Trophoblast cell (in vitro differentiated cells and primary cell): ENCODE data around the gene RHEX.
A peak's percentile ranks its signal among the peaks of the same experiment; 100 is the strongest.

Experiments used
- DNase-seq, 2 donors: peaks; one replicate each; pipeline ENCODE4 v3.0.0-alpha.2; 2016
- H2AFZ ChIP-seq: 2 replicates; pipeline ENCODE4 v1.6.1; 2013; ENCODE audit warnings: low read length, moderate library complexity, mild to moderate bottlenecking; ENCODE audit not compliant: insufficient read depth, poor library complexity
- H2AK5ac ChIP-seq: 2 replicates; pipeline ENCODE4 v1.6.1; 2013; ENCODE audit warnings: mild to moderate bottlenecking, low read length
- H2BK120ac ChIP-seq: 2 replicates; pipeline ENCODE4 v1.6.1; 2013; ENCODE audit warnings: low read length, mild to moderate bottlenecking, moderate library complexity; ENCODE audit not compliant: insufficient read depth, poor library complexity
- H2BK12ac ChIP-seq: 2 replicates; pipeline ENCODE4 v1.6.1; 2013; ENCODE audit warnings: mild to moderate bottlenecking, low read length, moderate library complexity
- H2BK5ac ChIP-seq: 2 replicates; pipeline ENCODE4 v1.6.1; 2013; ENCODE audit warnings: low read length, low read depth, moderate library complexity, mild to moderate bottlenecking; ENCODE audit not compliant: poor library complexity
- H3K14ac ChIP-seq: 2 replicates; pipeline ENCODE4 v1.6.1; 2013; ENCODE audit warnings: mild to moderate bottlenecking, low read length
- H3K18ac ChIP-seq: 2 replicates; pipeline ENCODE4 v1.6.1; 2013; ENCODE audit warnings: mild to moderate bottlenecking, low read length
- H3K23ac ChIP-seq: 2 replicates; pipeline ENCODE4 v1.6.1; 2013; ENCODE audit warnings: low read length
- H3K27ac ChIP-seq: 2 replicates; pipeline ENCODE4 v1.5.1; 2013; ENCODE audit warnings: low read depth, mild to moderate bottlenecking, inconsistent platforms, low read length, moderate library complexity
- H3K27me3 ChIP-seq: 2 replicates; pipeline ENCODE4 v1.6.1; 2013; ENCODE audit warnings: inconsistent platforms, mild to moderate bottlenecking, low read length, moderate library complexity; ENCODE audit not compliant: insufficient read depth
- H3K36me3 ChIP-seq, 2 experiments: 1 replicate in 1 of 2; 2 replicates in 1 of 2; pipeline ENCODE4 v1.6.1; 2013; ENCODE audit warnings: low read length in 2 of 2, mild to moderate bottlenecking in 2 of 2, moderate library complexity in 1 of 2; ENCODE audit not compliant: insufficient read depth in 2 of 2, control insufficient read depth in 1 of 2
- H3K4ac ChIP-seq: 2 replicates; pipeline ENCODE4 v1.6.1; 2013; ENCODE audit warnings: low read depth, mild to moderate bottlenecking, low read length, moderate library complexity
- H3K4me1 ChIP-seq, 2 experiments: 1 replicate in 1 of 2; 2 replicates in 1 of 2; pipeline ENCODE4 v1.6.1; 2013; ENCODE audit warnings: low read length in 2 of 2, mild to moderate bottlenecking in 2 of 2, moderate library complexity in 1 of 2; ENCODE audit not compliant: insufficient read depth in 2 of 2, control insufficient read depth in 1 of 2
- H3K4me2 ChIP-seq: 2 replicates; pipeline ENCODE4 v1.6.1; 2013; ENCODE audit warnings: inconsistent platforms, mild to moderate bottlenecking, low read length, moderate library complexity
- H3K4me3 ChIP-seq: 2 replicates; pipeline ENCODE4 v1.5.1; 2013; ENCODE audit warnings: mild to moderate bottlenecking, low read depth, low read length, inconsistent platforms
- H3K79me1 ChIP-seq: one replicate; pipeline ENCODE4 v1.6.1; 2013; ENCODE audit warnings: low read length
- H3K79me2 ChIP-seq: 2 replicates; pipeline ENCODE4 v1.6.1; 2013; ENCODE audit warnings: low read length, mild to moderate bottlenecking; ENCODE audit not compliant: control insufficient read depth, insufficient read depth, poor library complexity
- H3K9ac ChIP-seq: 2 replicates; pipeline ENCODE4 v1.6.1; 2013; ENCODE audit warnings: mild to moderate bottlenecking, low read length
- H3K9me3 ChIP-seq: 2 replicates; pipeline ENCODE4 v1.6.1; 2013; ENCODE audit warnings: low read depth, mild to moderate bottlenecking, control low read depth, inconsistent platforms, low read length; ENCODE audit not compliant: insufficient read depth
- H4K12ac ChIP-seq: 2 replicates; pipeline ENCODE4 v1.6.1; 2013; ENCODE audit warnings: low read depth, mild to moderate bottlenecking, low read length, moderate library complexity
- H4K8ac ChIP-seq: 2 replicates; pipeline ENCODE4 v1.6.1; 2013; ENCODE audit warnings: low read depth, mild to moderate bottlenecking, low read length, moderate library complexity
- H4K91ac ChIP-seq: one replicate; pipeline ENCODE4 v1.6.1; 2013; ENCODE audit warnings: low read depth, mild to moderate bottlenecking, low read length, moderate library complexity
- WGBS: extraction: QIAGEN DNeasy Blood & Tissue Kit; methylation state at CpG from one replicate; pipeline ENCODE4 v1.1.7; 2013; ENCODE audit warnings: missing lambda C conversion rate; ENCODE audit not compliant: insufficient read length, insufficient coverage; ENCODE audit errors: extremely low coverage; 5-methylcytosine and 5-hydroxymethylcytosine counted together

The RHEX gene

DNA sequence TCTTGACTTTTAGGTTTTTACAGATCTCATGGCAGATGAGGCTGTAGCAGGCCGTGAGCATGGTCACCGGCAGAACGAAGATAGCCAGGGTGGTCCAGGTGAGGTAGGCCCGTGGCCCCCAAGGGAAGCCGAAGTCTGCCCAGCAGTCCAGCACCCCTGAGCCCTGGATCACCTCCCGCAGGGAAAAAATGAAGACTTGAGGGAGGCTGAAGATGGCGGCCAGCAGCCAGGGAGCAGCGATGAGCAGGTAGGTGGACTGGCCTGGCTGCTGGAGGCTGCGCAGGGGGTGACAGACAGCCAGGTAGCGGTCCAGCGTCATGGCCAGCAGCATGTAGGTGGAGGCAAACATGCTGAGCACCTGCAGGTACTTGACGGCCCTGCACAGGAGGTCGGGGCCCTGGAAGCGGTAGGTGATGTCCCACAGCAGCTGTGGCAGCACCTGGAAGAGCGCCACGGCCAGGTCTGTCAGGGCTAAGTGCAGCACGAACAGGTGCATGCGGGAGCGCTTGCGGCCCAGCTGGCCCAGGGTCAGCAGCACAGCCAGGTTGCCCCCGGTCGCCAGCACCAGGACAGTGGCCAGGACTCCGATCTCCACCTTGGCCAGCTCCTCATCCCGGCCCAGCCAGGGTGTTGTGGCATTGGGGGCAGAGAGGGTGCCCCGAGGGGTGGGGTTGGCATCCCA, 63.4 kb downstream of the RHEX start:
- Histone ChIP-seq H3K36me3 (no peaks in the 10 kb centered on the region), H3K27me3 (peaks cover 18% of the 10 kb centered on the region), H3K79me2 (no peaks in the 10 kb centered on the region), H2AK5ac (no peak overlapping the region), H3K14ac (no peak overlapping the region), H4K8ac (no peak overlapping the region), H2BK120ac (no peak overlapping the region), H2AFZ (no peak overlapping the region), H4K91ac (no peak overlapping the region), H3K4ac (no peak overlapping the region), H3K9ac (no peak overlapping the region), H3K18ac (no peak overlapping the region), H3K23ac (no peak overlapping the region), H4K12ac (no peak overlapping the region), H2BK5ac (no peak overlapping the region), H3K4me3 (no peak overlapping the region), H2BK12ac (no peak overlapping the region), H3K27ac (no peak overlapping the region), H3K4me2 (no peak overlapping the region), H3K9me3 (peaks cover 3% of the 10 kb centered on the region), H3K79me1 (no peaks in the 10 kb centered on the region), H3K4me1 (peaks cover 5 to 9% of the 10 kb centered on the region in 2 experiments)
- no CpG with 5 or more reads among the region's 25 CpGs for WGBS
- no peak for DNase-seq

DNA sequence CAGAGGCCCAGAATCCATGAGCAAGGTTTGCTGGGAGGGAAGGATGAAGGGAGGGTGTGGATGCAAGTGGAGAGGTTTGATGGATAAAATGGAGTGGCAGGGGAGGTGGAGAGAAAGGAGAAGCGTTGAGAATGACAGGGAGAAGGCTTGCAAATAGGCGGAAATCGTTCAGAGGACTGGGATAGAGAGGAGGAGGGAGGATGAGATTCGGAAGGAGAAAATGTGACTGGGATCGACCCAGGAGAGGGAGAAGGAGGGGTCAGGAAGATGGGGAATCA, 63.8 kb downstream of the RHEX start:
- Histone ChIP-seq H2BK120ac (no peak overlapping the region), H3K4me1 (peaks cover 5 to 9% of the 10 kb centered on the region in 2 experiments), H3K79me2 (no peaks in the 10 kb centered on the region), H2AK5ac (no peak overlapping the region), H4K12ac (no peak overlapping the region), H4K8ac (no peak overlapping the region), H3K23ac (no peak overlapping the region), H3K18ac (no peak overlapping the region), H3K14ac (no peak overlapping the region), H3K9ac (no peak overlapping the region), H4K91ac (no peak overlapping the region), H2AFZ (no peak overlapping the region), H3K4me3 (no peak overlapping the region), H3K4me2 (peak overlapping the region; percentile 71), H3K79me1 (no peaks in the 10 kb centered on the region), H2BK12ac (no peak overlapping the region), H3K4ac (no peak overlapping the region), H3K36me3 (no peaks in the 10 kb centered on the region), H3K27ac (no peak overlapping the region), H3K9me3 (peaks cover 3% of the 10 kb centered on the region), H3K27me3 (peaks cover 18% of the 10 kb centered on the region), H2BK5ac (no peak overlapping the region)
- no CpG with 5 or more reads among the region's 5 CpGs for WGBS
- DNase-seq, result no peak

DNA sequence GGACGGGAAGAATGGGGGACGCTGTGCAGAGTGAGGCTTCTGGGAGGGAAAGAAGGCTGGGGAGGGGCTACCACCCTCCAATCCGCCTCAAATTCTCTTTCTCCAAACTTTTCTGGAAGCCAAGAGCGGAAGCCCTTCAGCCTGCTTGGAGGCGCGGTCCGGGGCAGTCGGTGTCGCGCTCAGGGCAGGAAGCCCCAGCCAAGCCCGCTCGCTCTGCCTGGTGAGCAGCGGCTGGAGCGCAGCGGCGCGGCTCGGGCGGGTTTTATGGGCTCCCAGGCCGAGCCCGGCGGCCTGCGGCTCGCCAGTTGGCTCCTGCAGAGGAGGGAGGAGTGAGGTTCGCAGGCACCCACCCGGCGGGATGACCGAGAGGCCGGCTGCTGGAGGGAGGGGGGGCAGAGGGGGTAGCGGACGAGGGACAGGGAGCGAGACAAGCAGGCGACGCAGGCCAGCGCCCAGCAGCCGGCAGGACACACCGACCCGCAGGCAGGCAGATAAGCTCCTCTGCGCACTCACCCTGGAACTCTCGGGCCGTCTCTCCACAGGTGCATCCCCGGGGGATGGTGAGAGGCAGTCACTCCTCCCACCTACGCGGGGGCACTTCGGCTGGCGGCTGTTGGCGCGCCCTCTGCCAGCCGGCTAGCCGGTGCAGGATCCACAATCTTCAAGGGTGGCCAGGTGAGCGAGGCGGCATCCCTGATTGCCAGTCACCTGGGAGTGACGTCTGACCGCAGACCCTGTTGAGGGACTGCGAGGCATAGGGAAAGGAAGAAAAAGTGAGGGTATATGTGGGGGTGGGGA, 64.4 kb downstream of the RHEX start, which contains the start of gene AVPR1B:
Gene AVPR1B, minus strand, starts transcription at position 238 of the 798 bp plus-strand sequence. CDS start 498 bp downstream, outside the sequence.
- peak within 1 kb of the TSS; percentile 71 for H3K4me2 ChIP-seq
- H2BK120ac ChIP-seq, result no peak within 1 kb of the TSS
- H4K8ac ChIP-seq, result no peak within 1 kb of the TSS
- H3K9me3 ChIP-seq, result peaks cover 3% of the 10 kb centered on the region
- H2BK5ac ChIP-seq, result no peak within 1 kb of the TSS
- no CpG with 5 or more reads among the region's 55 CpGs for WGBS
- H3K23ac ChIP-seq, result no peak within 1 kb of the TSS
- no peak within 1 kb of the TSS for H3K27ac ChIP-seq
- H3K14ac ChIP-seq, result no peak within 1 kb of the TSS
- no peaks in the 10 kb centered on the region for H3K79me2 ChIP-seq
- H2BK12ac ChIP-seq, result no peak within 1 kb of the TSS
- peaks cover 5 to 9% of the 10 kb centered on the region in 2 experiments for H3K4me1 ChIP-seq
- no peak within 1 kb of the TSS for H2AK5ac ChIP-seq
- peak; percentile 21 to 56 for DNase-seq
- no peak within 1 kb of the TSS for H2AFZ ChIP-seq
- H3K79me1 ChIP-seq, result no peaks in the 10 kb centered on the region
- H3K9ac ChIP-seq, result no peak within 1 kb of the TSS
- H3K36me3 ChIP-seq, result no peaks in the 10 kb centered on the region
- H4K12ac ChIP-seq, result no peak within 1 kb of the TSS
- H4K91ac ChIP-seq, result no peak within 1 kb of the TSS
- H3K27me3 ChIP-seq, result peaks cover 18% of the 10 kb centered on the region
- no peak within 1 kb of the TSS for H3K4ac ChIP-seq
- peak within 1 kb of the TSS; percentile 42 for H3K4me3 ChIP-seq
- no peak within 1 kb of the TSS for H3K18ac ChIP-seq

DNA sequence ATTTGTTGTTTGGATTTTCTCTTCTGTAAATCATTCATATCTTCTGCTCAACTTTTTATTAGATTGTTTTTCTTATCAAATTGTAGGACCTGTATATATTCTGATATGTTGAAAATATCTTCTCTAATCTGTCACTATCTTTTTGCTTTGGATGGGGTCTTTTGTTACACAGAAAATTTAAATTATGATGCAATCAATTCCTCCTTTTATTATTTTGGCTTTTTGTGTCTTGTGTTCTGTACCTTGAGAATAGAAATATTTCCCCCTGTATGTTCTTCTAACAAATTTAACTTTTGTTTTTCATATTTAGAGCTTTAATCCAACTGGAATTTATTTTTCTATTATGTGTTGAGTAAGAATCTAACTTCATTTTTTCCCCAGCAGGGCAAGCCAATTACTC, 67.4 kb downstream of the RHEX start:
- Histone ChIP-seq H2BK5ac (no peak overlapping the region), H3K4ac (no peak overlapping the region), H3K4me1 (peaks cover 5 to 9% of the 10 kb centered on the region in 2 experiments), H3K14ac (no peak overlapping the region), H2AFZ (no peak overlapping the region), H3K23ac (no peak overlapping the region), H3K4me2 (no peak overlapping the region), H3K4me3 (no peak overlapping the region), H2BK120ac (no peak overlapping the region), H4K12ac (no peak overlapping the region), H3K27ac (no peak overlapping the region), H2BK12ac (no peak overlapping the region), H2AK5ac (no peak overlapping the region), H4K8ac (no peak overlapping the region), H3K18ac (no peak overlapping the region), H3K79me1 (no peaks in the 10 kb centered on the region), H3K27me3 (peaks cover 18% of the 10 kb centered on the region), H3K9ac (no peak overlapping the region), H3K9me3 (peaks cover 3% of the 10 kb centered on the region), H3K79me2 (no peaks in the 10 kb centered on the region), H4K91ac (no peak overlapping the region), H3K36me3 (no peaks in the 10 kb centered on the region)
- no peak for DNase-seq
